ENCODE data around the gene RAB35.

RAB35 gene

GRCh38 chr12:120126635-120127005 is 10.1 kb upstream of the RAB35 start:
- no peak overlapping the region for H3K4me3 ChIP-seq (replicated peaks; ENCODE audit: low read depth, low read length)
- no peak for TF ChIP-seq CTCF (IDR thresholded peaks at IDR 0.05; ENCODE audit: low read length, missing control alignments)
- DNase-seq (ENCODE audit: low read depth), result peak; percentile 80

- no peak for DNase-seq (ENCODE audit: low read depth)
- no peak for TF ChIP-seq CTCF (IDR thresholded peaks at IDR 0.05; ENCODE audit: low read length, missing control alignments)
- H3K4me3 ChIP-seq (replicated peaks; ENCODE audit: low read depth, low read length), result no peak overlapping the region
Observed at GRCh38 chr12:120125792-120126634, 9.5 kb upstream of the RAB35 start.

GRCh38 chr12:120125029-120125428 is 8.5 kb upstream of the RAB35 start:
- no peak for DNase-seq (ENCODE audit: low read depth)
- no peak for TF ChIP-seq CTCF (IDR thresholded peaks at IDR 0.05; ENCODE audit: low read length, missing control alignments)
- H3K4me3 ChIP-seq (replicated peaks; ENCODE audit: low read depth, low read length), result no peak overlapping the region

- no peak for TF ChIP-seq CTCF (IDR thresholded peaks at IDR 0.05; ENCODE audit: low read length, missing control alignments)
- DNase-seq (ENCODE audit: low read depth), result no peak
- no peak overlapping the region for H3K4me3 ChIP-seq (replicated peaks; ENCODE audit: low read depth, low read length)
Observed at GRCh38 chr12:120121766-120122293, 5.3 kb upstream of the RAB35 start.

GRCh38 chr12:120121343-120121742 is 4.8 kb upstream of the RAB35 start:
- no peak for DNase-seq (ENCODE audit: low read depth)
- H3K4me3 ChIP-seq (replicated peaks; ENCODE audit: low read depth, low read length), result no peak overlapping the region
- TF ChIP-seq CTCF (IDR thresholded peaks at IDR 0.05; ENCODE audit: low read length, missing control alignments), result no peak

GRCh38 chr12:120119271-120119973 is 2.9 kb upstream of the RAB35 start:
- H3K4me3 ChIP-seq (replicated peaks; ENCODE audit: low read depth, low read length), result no peak overlapping the region
- no peak for DNase-seq (ENCODE audit: low read depth)
- TF ChIP-seq CTCF (IDR thresholded peaks at IDR 0.05; ENCODE audit: low read length, missing control alignments), result no peak

Measured in fibroblast of pulmonary artery (primary cell).